ENCODE data around the gene UBA1.

UBA1 gene

GRCh38 chrX:47226071-47226470 is 32.4 kb downstream of the UBA1 start:
- no peak for TF ChIP-seq CTCF (IDR thresholded peaks at IDR 0.05; ENCODE audit: borderline replicate concordance, control extremely low read depth, extremely low read depth, insufficient read depth, missing control alignments)
- no peak for DNase-seq (ENCODE audit: low spot score)
- in situ Hi-C loops (cut with MboI; ENCODE audit: low sequenced_read_pairs, unreplicated experiment): no loop called here

- TF ChIP-seq CTCF (IDR thresholded peaks at IDR 0.05; ENCODE audit: borderline replicate concordance, control extremely low read depth, extremely low read depth, insufficient read depth, missing control alignments): no peak
- DNase-seq (ENCODE audit: low spot score): no peak
- in situ Hi-C loops (cut with MboI; ENCODE audit: low sequenced_read_pairs, unreplicated experiment): no loop called here
These were observed 33.1 kb downstream of the UBA1 start for GRCh38 chrX:47226531-47227333.

- in situ Hi-C loops (cut with MboI; ENCODE audit: low sequenced_read_pairs, unreplicated experiment): no loop called here
- no peak for TF ChIP-seq CTCF (IDR thresholded peaks at IDR 0.05; ENCODE audit: borderline replicate concordance, control extremely low read depth, extremely low read depth, insufficient read depth, missing control alignments)
- no peak for DNase-seq (ENCODE audit: low spot score)
These were observed 33.6 kb downstream of the UBA1 start for GRCh38 chrX:47227334-47227583.

DNA sequence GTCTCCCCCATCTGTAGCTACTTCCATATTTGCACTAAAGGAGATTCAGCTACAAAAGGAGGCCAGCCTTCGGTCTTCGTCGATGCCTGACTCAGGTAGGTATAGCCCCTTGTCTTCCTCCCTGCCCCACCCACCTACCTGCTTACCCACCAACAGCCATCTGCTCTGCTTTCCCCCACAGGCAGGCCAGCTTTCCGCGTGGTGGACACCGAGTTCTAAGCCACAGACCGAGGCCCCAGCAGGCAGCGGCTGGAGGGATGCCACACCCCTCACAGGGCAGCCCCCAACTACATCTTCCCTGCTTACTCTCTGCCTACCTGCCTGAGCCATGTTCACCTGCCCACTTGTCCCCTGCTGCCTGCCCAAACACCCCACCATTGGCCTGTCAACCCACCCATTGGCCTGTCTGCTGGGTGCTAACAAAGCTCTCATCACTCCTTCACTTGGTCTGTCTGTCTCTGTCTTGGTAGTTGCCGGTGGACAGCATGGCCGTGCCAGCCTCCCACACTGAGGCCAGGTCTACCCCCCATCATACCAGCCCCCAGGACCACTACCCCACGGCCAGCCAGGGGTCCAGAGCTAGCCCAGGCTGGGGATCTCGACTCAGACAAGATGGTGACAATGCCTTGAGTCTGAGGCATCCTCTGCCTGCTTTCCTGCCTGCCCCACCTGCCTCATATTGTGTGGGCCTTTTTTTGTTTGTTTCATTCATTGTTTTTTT is 35.1 kb downstream of the UBA1 start:
- no peak for TF ChIP-seq CTCF (IDR thresholded peaks at IDR 0.05; ENCODE audit: borderline replicate concordance, control extremely low read depth, extremely low read depth, insufficient read depth, missing control alignments)
- DNase-seq (ENCODE audit: low spot score): no peak
- in situ Hi-C loops (cut with MboI; ENCODE audit: low sequenced_read_pairs, unreplicated experiment): no loop called here

DNA sequence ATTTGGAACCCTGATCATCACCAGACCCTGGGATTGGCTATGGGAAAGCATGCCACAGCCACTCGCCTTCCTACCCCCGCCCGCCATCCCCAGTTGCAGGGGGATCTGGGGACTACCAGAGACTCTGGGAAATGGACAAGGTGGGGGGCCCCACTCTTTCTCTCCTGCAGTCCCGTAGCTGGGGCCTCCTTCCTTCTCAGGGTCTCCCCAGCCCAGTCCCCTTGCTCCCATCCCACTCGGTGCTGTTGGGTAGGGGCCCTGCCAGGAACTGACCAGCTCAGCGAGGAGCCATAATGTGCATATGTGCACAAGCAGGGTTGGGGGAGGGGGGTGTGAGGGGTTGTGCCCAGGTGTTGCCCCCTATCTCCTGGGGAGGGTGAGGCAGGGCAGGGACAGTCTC is 35.8 kb downstream of the UBA1 start:
- no peak for TF ChIP-seq CTCF (IDR thresholded peaks at IDR 0.05; ENCODE audit: borderline replicate concordance, control extremely low read depth, extremely low read depth, insufficient read depth, missing control alignments)
- in situ Hi-C loops (cut with MboI; ENCODE audit: low sequenced_read_pairs, unreplicated experiment): no loop called here
- no peak for DNase-seq (ENCODE audit: low spot score)

DNA sequence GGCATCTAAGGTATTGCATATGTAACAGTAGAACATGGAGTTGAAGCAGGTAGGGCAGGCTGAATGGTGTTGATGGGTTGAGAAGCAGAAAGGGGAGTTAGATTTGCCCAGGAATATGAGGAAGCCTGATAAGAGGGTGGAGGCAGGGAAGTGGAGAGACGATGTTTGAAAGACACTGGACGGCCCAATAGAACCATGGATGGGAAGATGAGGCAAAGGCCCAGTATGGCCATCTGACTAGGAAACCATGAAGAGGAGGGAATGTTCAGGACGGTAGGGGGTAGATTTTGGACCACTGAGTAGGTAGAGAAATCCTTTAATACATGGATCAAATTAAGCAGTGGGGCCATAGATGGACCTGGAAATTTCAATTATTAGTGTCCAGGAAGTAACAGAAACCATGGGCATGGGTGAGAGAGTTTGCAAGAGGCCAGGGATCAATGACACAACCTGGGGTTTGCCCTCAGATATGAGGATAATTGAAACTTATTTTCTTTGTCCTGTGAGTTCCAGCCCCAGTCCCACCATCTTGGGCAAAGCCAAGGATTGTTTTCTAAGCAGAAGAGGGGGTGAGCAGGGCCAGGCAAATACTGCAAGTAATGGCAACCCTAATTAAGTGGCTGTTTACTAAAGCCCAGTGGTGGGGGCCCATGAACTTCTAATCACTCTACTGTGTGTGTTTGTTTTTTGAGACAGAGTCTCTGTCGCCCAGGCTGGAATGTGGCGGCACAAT is 36.7 kb downstream of the UBA1 start:
- no peak for TF ChIP-seq CTCF (IDR thresholded peaks at IDR 0.05; ENCODE audit: borderline replicate concordance, control extremely low read depth, extremely low read depth, insufficient read depth, missing control alignments)
- in situ Hi-C loops (cut with MboI; ENCODE audit: low sequenced_read_pairs, unreplicated experiment): no loop called here

More for the DNA sequence above, 36.7 kb downstream of the UBA1 start:
- DNase-seq (ENCODE audit: low spot score): no peak

Measured in GM13976 (cell line).